HAP-1 (cell line): Measurements from ENCODE around the gene AKR1D1.
"Not testable (repeated sequence)": the region's sequence is repeated elsewhere in the genome, so short reads cannot be mapped to it uniquely, and the experiment has no call there.

ENCODE experiments used
- DNase-seq, 2 experiments: peaks; one replicate each; pipeline ENCODE4 v3.0.0-alpha.2; 2016 to 2020; ENCODE audit warnings: low spot score in 2 of 2
- H3K27me3 ChIP-seq: fragments of 250-450 bp; sonication (Bioruptor Pico); 2 replicates; pipeline ENCODE4 v1.5.1; 2020; ENCODE audit warnings: low read depth, mild to moderate bottlenecking, moderate library complexity
- H3K36me3 ChIP-seq: fragments of 250-450 bp; sonication (Bioruptor Pico); replicated peaks from 2 replicates; pipeline ENCODE4 v1.5.1; 2020; ENCODE audit warnings: mild to moderate bottlenecking
- H3K4me1 ChIP-seq: fragments of 250-450 bp; sonication (Bioruptor Pico); 2 replicates; pipeline ENCODE4 v1.5.1; 2020; ENCODE audit warnings: mild to moderate bottlenecking
- H3K4me3 ChIP-seq: fragments of 250-450 bp; sonication (Bioruptor Pico); 2 replicates; pipeline ENCODE4 v1.5.1; 2020; ENCODE audit warnings: mild to moderate bottlenecking, moderate library complexity
- H3K9me3 ChIP-seq: fragments of 250-450 bp; sonication (Bioruptor Pico); 2 replicates; pipeline ENCODE4 v1.5.1; 2020; ENCODE audit warnings: mild to moderate bottlenecking, moderate library complexity
- in situ Hi-C: fragments of 300-500 bp; cut with MboI; formaldehyde crosslinking; loops from 3 replicates; pipeline ENCODE4 v1.14.3; 2020; ENCODE audit warnings: low sequenced_read_pairs, inconsistent platforms, mixed read lengths

The AKR1D1 gene

DNA sequence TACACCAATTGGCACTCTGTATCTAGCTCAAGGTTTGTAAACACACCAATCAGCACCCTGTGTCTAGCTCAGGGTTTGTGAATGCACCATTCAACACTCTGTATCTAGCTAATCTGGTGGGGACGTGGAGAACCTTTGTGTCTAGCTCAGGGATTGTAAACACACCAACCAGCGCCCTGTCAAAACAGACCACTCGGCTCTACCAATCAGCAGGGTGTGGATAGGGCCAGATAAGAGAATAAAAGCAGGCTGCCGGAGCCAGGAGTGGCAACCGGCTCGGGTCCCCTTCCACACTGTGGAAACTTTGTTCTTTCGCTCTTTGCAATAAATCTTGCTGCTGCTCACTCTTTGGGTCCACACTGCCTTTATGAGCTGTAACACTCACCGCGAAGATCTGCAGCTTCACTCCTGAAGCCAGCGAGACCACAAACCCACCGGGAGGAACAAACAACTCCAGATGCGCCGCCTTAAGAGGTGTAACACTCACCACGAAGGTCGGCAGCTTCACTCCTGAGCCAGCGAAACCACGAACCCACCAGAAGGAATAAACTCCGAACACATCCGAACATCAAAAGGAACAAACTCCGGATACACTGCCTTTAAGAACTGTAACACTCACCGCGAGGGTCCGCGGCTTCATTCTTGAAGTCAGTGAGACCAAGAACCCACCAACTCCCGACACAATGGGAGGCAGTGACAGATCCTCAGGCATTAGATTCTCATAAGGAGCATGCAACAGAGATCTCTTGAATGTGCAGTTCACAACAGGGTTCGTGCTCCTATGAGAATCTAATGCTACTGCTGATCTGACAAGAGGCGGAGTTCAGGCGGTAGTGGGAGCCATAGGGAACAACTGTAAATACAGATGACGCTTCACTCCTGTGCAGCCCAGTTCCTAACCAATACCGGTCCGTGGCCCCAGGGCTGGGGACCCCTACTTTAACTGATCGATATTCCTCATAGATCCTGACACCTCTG is 70.8 kb downstream of the AKR1D1 start:
- H3K9me3 ChIP-seq, H3K27me3 ChIP-seq, H3K4me3 ChIP-seq, H3K36me3 ChIP-seq, H3K4me1 ChIP-seq, DNase-seq, in situ Hi-C loops: not testable (repeated sequence)

GRCh38 chr7:138151731-138152577 is 75.7 kb downstream of the AKR1D1 start:
- Histone ChIP-seq H3K4me3 (no peak overlapping the region), H3K4me1 (peaks cover 3% of the 10 kb centered on the region; the same call in 1 of the 2 replicates), H3K9me3 (no peaks in the 10 kb centered on the region), H3K36me3 (no peaks in the 10 kb centered on the region), H3K27me3 (no peaks in the 10 kb centered on the region)
- no peak for DNase-seq
- in situ Hi-C loops = loop anchor here (10.0 kb wide), 1 partner anchor 583 kb away; no protein-coding TSS in a partner anchor

DNA sequence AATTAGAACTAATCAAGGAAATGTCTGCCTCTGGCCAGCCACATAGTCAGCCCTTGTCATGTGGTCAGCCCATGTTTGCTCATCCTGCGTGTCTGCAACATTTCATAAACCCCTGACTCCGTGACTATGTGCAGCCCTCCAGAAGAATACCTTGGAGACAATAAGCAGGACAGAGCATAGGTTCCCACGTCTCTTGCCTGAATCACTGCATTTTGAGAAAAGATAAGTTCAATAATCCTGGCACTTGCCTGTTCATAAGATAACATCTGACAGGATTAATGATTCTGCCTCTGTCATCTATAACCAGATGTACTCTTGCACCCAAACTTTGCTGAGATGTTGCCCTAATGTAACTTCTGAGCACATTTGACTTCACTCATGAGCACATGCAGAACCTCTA is 78.4 kb downstream of the AKR1D1 start:
- Histone ChIP-seq H3K36me3 (no peaks in the 10 kb centered on the region), H3K4me1 (peaks cover 3% of the 10 kb centered on the region; the same call in 1 of the 2 replicates)

GRCh38 chr7:138157702-138158101 is 81.4 kb downstream of the AKR1D1 start:
- H3K9me3 ChIP-seq = no peaks in the 10 kb centered on the region
- in situ Hi-C loops = loop anchor here (10.0 kb wide), 1 partner anchor 577 kb away; no protein-coding TSS in a partner anchor
- no peak overlapping the region for H3K4me3 ChIP-seq
- no peaks in the 10 kb centered on the region for H3K27me3 ChIP-seq
- DNase-seq = no peak
- H3K4me1 ChIP-seq = peaks cover 11% of the 10 kb centered on the region
- H3K36me3 ChIP-seq = no peaks in the 10 kb centered on the region

More for the DNA sequence above, 78.4 kb downstream of the AKR1D1 start:
- in situ Hi-C loops = loop anchor here (10.0 kb wide), 1 partner anchor 580 kb away; no protein-coding TSS in a partner anchor
- no peak for DNase-seq
- Histone ChIP-seq H3K9me3 (no peaks in the 10 kb centered on the region), H3K27me3 (no peaks in the 10 kb centered on the region), H3K4me3 (no peak overlapping the region)

- no peaks in the 10 kb centered on the region for H3K36me3 ChIP-seq
- no peak overlapping the region for H3K4me3 ChIP-seq
- H3K9me3 ChIP-seq = 0 out of 2 replicates have a peak, but pooled peaks cover 7% of the 10 kb centered on the region
- H3K4me1 ChIP-seq = peaks cover 11% of the 10 kb centered on the region
- in situ Hi-C loops = loop anchor here (10.0 kb wide), 1 partner anchor 576 kb away; no protein-coding TSS in a partner anchor
- DNase-seq = no peak
- H3K27me3 ChIP-seq = no peaks in the 10 kb centered on the region
Observed at GRCh38 chr7:138158739-138159528, 82.7 kb downstream of the AKR1D1 start.

DNA sequence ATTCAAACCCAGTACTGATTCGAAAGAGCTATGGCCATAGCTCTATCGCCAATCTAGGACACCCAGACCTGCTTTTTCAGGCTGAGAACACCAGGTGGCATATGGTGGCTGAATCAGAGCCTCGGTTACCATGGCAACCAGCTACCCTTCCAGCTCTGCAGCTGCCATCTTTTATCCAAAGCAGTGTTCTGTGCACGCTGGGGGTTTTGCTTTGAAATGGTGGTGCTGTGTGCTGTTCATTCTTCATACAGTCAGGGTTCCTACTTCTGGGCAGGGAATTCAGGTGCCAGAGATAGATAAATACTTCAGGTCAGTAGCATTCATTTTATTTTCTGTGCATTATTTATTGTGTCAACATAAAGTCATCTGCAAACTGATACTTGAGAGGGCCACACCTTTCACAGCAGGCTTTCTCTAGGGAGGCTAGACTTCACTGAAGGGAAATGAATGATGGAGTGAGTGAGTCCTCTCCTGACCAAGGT is 85.4 kb downstream of the AKR1D1 start:
- peak; percentile 93 to 98 for DNase-seq
- Histone ChIP-seq H3K4me3 (no peak overlapping the region), H3K36me3 (no peaks in the 10 kb centered on the region), H3K27me3 (no peaks in the 10 kb centered on the region), H3K4me1 (peaks cover 19% of the 10 kb centered on the region), H3K9me3 (peaks cover 16% of the 10 kb centered on the region; the same call in 1 of the 2 replicates)
- in situ Hi-C loops = no loop called here

GRCh38 chr7:138162236-138162635 is 86.0 kb downstream of the AKR1D1 start:
- H3K9me3 ChIP-seq = peaks cover 16% of the 10 kb centered on the region; the same call in 1 of the 2 replicates
- no peaks in the 10 kb centered on the region for H3K36me3 ChIP-seq
- peaks cover 25% of the 10 kb centered on the region for H3K4me1 ChIP-seq
- DNase-seq = no peak
- no peaks in the 10 kb centered on the region for H3K27me3 ChIP-seq
- no peak overlapping the region for H3K4me3 ChIP-seq
- in situ Hi-C loops = no loop called here

- H3K27me3 ChIP-seq = no peaks in the 10 kb centered on the region
- H3K4me1 ChIP-seq = peaks cover 38% of the 10 kb centered on the region
- in situ Hi-C loops = no loop called here
- peaks cover 16% of the 10 kb centered on the region; the same call in 1 of the 2 replicates for H3K9me3 ChIP-seq
- no peak for DNase-seq
- no peak overlapping the region for H3K4me3 ChIP-seq
- H3K36me3 ChIP-seq = no peaks in the 10 kb centered on the region
Observed at GRCh38 chr7:138163800-138164199, 87.5 kb downstream of the AKR1D1 start.

- Histone ChIP-seq H3K4me3 (no peak overlapping the region), H3K27me3 (no peaks in the 10 kb centered on the region), H3K36me3 (no peaks in the 10 kb centered on the region), H3K9me3 (peaks cover 16% of the 10 kb centered on the region; the same call in 1 of the 2 replicates), H3K4me1 (peaks cover 42% of the 10 kb centered on the region)
- DNase-seq = no peak
- in situ Hi-C loops = no loop called here
Observed at GRCh38 chr7:138164804-138165203, 88.5 kb downstream of the AKR1D1 start.

- Histone ChIP-seq H3K36me3 (no peaks in the 10 kb centered on the region), H3K9me3 (peaks cover 16% of the 10 kb centered on the region; the same call in 1 of the 2 replicates), H3K4me1 (peaks cover 53% of the 10 kb centered on the region), H3K27me3 (no peaks in the 10 kb centered on the region), H3K4me3 (no peak overlapping the region)
- in situ Hi-C loops = no loop called here
- peak; percentile 46 to 74 for DNase-seq
Observed at GRCh38 chr7:138166681-138167080, 90.4 kb downstream of the AKR1D1 start.

- in situ Hi-C loops = no loop called here
- H3K36me3 ChIP-seq = no peaks in the 10 kb centered on the region
- peaks cover 53% of the 10 kb centered on the region for H3K4me1 ChIP-seq
- no peaks in the 10 kb centered on the region for H3K27me3 ChIP-seq
- no peak for DNase-seq
- H3K4me3 ChIP-seq = no peak overlapping the region
- peaks cover 16% of the 10 kb centered on the region; the same call in 1 of the 2 replicates for H3K9me3 ChIP-seq
Observed at GRCh38 chr7:138167222-138167621, 91.0 kb downstream of the AKR1D1 start.

- in situ Hi-C loops = no loop called here
- Histone ChIP-seq H3K4me1 (peaks cover 53% of the 10 kb centered on the region), H3K9me3 (peaks cover 16% of the 10 kb centered on the region; the same call in 1 of the 2 replicates), H3K36me3 (no peaks in the 10 kb centered on the region), H3K27me3 (no peaks in the 10 kb centered on the region), H3K4me3 (no peak overlapping the region)
- DNase-seq = peak; percentile 80 to 92
Observed at GRCh38 chr7:138167869-138168296, 91.6 kb downstream of the AKR1D1 start.
